Measurements from ENCODE around the gene MRPL19. TPM values are rescaled to one million over a fixed set of nuclear protein-coding genes. Genes with fewer than 3 reads are reported as not detected.

MRPL19 gene
- total RNA-seq, 1 donor from 2014 or later, result 47.6 TPM

DNA sequence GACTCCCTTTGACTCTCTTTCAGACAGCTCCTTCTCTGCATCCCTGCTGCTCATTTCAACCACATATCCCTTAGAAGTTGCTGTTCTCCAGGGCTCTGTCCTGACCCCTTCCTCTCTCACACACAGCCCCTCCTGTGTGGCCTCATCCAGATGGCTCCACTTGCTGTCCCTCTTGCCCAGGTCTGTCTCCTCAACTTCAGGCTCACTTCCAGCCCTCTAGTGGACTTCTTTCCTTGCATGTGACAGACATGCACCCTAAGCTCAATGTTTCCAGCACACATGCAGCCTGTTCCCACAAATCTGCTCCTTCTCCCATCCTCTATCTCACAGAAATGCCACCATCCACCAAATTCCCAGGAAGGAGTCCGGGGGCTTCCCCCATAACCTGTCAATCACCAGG is 9.0 kb upstream of the MRPL19 start:
- no peak for DNase-seq (ENCODE audit: low spot score in 2 of 2, unreplicated experiment in 2 of 2)
- H3K27me3 Mint-ChIP-seq (ENCODE audit: low read depth), result peaks cover 13% of the 10 kb centered on the region
- TF ChIP-seq, protein P1, sequence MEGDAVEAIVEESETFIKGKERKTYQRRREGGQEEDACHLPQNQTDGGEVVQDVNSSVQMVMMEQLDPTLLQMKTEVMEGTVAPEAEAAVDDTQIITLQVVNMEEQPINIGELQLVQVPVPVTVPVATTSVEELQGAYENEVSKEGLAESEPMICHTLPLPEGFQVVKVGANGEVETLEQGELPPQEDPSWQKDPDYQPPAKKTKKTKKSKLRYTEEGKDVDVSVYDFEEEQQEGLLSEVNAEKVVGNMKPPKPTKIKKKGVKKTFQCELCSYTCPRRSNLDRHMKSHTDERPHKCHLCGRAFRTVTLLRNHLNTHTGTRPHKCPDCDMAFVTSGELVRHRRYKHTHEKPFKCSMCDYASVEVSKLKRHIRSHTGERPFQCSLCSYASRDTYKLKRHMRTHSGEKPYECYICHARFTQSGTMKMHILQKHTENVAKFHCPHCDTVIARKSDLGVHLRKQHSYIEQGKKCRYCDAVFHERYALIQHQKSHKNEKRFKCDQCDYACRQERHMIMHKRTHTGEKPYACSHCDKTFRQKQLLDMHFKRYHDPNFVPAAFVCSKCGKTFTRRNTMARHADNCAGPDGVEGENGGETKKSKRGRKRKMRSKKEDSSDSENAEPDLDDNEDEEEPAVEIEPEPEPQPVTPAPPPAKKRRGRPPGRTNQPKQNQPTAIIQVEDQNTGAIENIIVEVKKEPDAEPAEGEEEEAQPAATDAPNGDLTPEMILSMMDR (IDR thresholded peaks at IDR 0.05; ENCODE audit: unreplicated experiment), result no peak
- H3K36me3 Mint-ChIP-seq, result no peaks in the 10 kb centered on the region
- peaks cover 21% of the 10 kb centered on the region for H3K4me1 Mint-ChIP-seq
- H3K9me3 Mint-ChIP-seq, result no peaks in the 10 kb centered on the region
- no peak overlapping the region for H3K4me3 Mint-ChIP-seq
- no peak overlapping the region for H3K27ac Mint-ChIP-seq

DNA sequence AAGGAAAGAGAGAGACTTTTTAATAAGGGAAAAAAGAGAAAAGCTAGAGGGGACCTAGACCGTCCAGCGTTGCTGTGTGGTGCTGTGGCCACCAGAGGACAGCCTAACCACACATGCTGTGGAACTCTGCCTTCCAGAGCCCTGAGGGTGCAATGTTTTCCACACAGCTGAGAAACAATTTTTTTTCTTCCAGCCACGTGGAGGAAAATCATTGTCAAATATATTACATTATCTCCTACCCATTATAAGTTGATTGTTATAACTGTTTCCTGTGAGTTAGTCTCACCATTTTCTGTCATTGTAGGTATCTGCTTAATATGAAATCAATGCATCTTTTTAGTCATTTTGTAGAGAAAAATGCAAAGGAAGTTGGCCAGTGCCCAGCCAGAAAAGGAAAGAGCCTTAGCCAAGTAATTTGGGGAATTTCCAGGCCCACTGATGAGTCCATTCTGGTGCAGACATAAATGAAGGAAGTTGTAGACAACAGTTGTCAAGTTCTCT is 5.9 kb upstream of the MRPL19 start:
- Mint-ChIP-seq H3K27me3 (ENCODE audit: low read depth) (peaks cover 13% of the 10 kb centered on the region), H3K36me3 (peaks cover 3% of the 10 kb centered on the region), H3K4me1 (peaks cover 15% of the 10 kb centered on the region), H3K9me3 (no peaks in the 10 kb centered on the region), H3K27ac (peak overlapping the region; percentile 60), H3K4me3 (no peak overlapping the region)
- TF ChIP-seq, protein P1 (IDR thresholded peaks at IDR 0.05; ENCODE audit: unreplicated experiment), result peak; percentile 79
- DNase-seq (ENCODE audit: low spot score in 2 of 2, unreplicated experiment in 2 of 2), result peak; percentile 32 to 70

DNA sequence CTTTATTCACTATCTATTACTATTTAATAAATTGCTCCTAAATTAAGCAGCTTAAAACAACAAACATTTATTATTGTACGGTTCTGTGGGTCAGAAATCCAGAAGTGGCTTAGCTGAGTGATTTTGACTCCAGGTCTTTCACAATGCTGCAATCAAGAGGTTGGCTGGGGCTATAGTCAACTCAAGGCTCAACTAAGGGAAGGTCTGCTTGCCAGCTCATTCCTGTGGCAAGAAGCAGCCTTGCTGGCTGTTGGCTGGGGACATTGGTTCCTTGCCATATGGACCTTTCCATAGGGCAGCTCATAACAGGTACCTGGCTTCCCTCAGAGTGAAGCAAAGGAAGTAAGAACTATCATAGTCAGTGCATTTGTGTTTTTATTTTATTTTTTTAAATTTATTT is 5.0 kb upstream of the MRPL19 start:
- no peak for DNase-seq (ENCODE audit: low spot score in 2 of 2, unreplicated experiment in 2 of 2)
- TF ChIP-seq, protein P1 (IDR thresholded peaks at IDR 0.05; ENCODE audit: unreplicated experiment), result no peak
- no peak overlapping the region for H3K27ac Mint-ChIP-seq
- peaks cover 15% of the 10 kb centered on the region for H3K4me1 Mint-ChIP-seq
- peaks cover 13% of the 10 kb centered on the region for H3K27me3 Mint-ChIP-seq (ENCODE audit: low read depth)
- peaks cover 3% of the 10 kb centered on the region for H3K36me3 Mint-ChIP-seq
- H3K9me3 Mint-ChIP-seq, result no peaks in the 10 kb centered on the region
- no peak overlapping the region for H3K4me3 Mint-ChIP-seq

DNA sequence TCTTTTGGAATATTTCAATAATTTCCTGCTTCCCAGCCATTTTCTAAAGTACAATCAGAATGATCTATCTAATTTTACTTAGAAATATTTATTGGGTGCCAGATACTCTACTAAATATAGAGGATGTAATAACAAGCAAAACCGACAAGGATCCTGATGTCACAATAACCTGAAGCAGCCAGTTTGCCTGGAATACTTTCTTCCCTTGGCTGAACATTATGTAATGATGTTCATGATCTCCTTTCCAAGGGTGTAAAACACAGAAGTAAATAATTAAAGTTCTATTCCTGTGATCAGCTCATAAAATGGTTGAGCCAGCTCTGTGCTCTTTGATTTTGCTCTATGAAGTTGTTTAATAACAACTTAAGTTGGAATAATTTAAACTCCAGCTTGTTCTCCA is 2.6 kb upstream of the MRPL19 start:
- Mint-ChIP-seq H3K36me3 (peaks cover 3% of the 10 kb centered on the region), H3K9me3 (no peaks in the 10 kb centered on the region), H3K27me3 (ENCODE audit: low read depth) (peaks cover 4% of the 10 kb centered on the region), H3K27ac (no peak overlapping the region), H3K4me1 (peaks cover 20% of the 10 kb centered on the region), H3K4me3 (no peak overlapping the region)
- TF ChIP-seq, protein P1 (IDR thresholded peaks at IDR 0.05; ENCODE audit: unreplicated experiment), result no peak
- no peak for DNase-seq (ENCODE audit: low spot score in 2 of 2, unreplicated experiment in 2 of 2)

DNA sequence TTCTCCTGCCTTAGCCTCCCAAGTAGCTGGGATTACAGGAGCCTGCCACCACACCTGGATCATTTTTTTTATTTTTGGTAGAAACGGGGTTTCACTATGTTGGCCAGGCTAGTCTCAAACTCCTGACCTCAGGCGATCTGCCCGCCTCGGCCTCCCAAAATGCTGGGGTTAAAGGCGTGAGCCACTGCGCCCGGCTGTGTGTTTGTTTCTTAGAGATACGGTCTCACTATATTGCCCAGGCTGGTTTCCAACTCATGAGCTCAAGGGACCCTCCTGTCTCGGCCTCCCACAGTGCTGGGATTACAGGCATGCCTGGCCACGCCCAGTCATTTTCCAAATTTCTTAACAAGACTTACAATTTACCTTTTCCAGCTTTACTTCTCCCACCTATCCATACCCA is 940 bp upstream of the MRPL19 start:
- Mint-ChIP-seq H3K36me3 (peaks cover 13% of the 10 kb centered on the region), H3K4me3 (no peak overlapping the region), H3K9me3 (no peaks in the 10 kb centered on the region), H3K27ac (no peak overlapping the region), H3K27me3 (ENCODE audit: low read depth) (no peaks in the 10 kb centered on the region), H3K4me1 (peaks cover 20% of the 10 kb centered on the region)
- TF ChIP-seq, protein P1 (IDR thresholded peaks at IDR 0.05; ENCODE audit: unreplicated experiment), result no peak
- DNase-seq (ENCODE audit: low spot score in 2 of 2, unreplicated experiment in 2 of 2), result no peak

DNA sequence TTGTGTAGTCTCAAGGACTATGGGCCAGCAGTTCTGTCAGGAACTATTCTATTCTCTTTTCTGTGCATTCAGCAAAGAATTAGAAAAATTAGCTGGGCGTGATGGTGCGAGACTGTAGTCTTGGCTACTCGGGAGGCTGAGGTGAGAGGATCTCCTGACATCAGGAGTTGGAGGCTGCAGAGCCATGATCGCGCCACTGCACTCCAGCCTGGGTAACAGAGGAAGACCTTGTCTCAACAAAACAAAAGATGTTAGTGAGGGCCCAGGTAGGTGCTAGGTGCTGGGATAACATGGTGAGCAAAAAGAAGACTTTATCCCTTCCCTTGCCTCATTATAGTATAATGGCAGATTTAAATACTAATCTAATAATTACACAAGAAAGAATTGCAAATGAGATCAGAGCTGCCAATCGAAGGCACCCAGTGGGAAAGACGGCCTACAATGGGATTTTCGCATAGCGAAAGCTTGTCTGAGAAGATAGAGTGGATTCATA is 447 bp upstream of the MRPL19 start:
- Mint-ChIP-seq H3K4me3 (peak overlapping the region; percentile 94), H3K9me3 (no peaks in the 10 kb centered on the region), H3K27me3 (ENCODE audit: low read depth) (no peaks in the 10 kb centered on the region), H3K36me3 (peaks cover 15% of the 10 kb centered on the region), H3K4me1 (peaks cover 15% of the 10 kb centered on the region), H3K27ac (peak overlapping the region; percentile 94)
- TF ChIP-seq, protein P1 (IDR thresholded peaks at IDR 0.05; ENCODE audit: unreplicated experiment), result no peak
- no peak for DNase-seq (ENCODE audit: low spot score in 2 of 2, unreplicated experiment in 2 of 2)
